HG03159 (cell line): ENCODE results near the gene HECW1.

Experiments
- ATAC-seq: cut with Tn5 transposase; IDR thresholded peaks from one replicate; pipeline ENCODE4 v1.9.1; 2021; ENCODE audit warnings: mild to moderate bottlenecking, moderate library complexity; ENCODE audit not compliant: unreplicated experiment

HECW1 gene

DNA sequence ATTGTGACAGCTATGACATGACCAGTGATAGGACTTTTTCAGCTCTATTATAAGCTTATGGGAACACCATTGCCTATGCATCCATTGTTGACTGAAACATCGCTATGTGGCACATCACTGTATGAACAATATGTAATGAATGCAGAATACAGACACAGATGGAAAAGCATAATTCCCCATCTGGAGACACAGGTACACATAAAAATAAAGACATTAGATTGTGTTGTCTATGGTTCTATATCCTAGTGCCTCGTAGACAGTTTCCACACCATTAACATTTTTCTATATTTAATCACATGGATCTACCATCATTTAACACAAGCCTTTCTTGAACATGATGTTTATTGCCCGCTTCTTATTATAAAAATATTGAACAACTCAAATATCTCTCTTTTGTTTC is 374.2 kb downstream of the HECW1 start:
- no peak for ATAC-seq

GRCh38 chr7:43487731-43488073 is 375.3 kb downstream of the HECW1 start:
- no peak for ATAC-seq

GRCh38 chr7:43489257-43489656 is 376.8 kb downstream of the HECW1 start:
- ATAC-seq, result no peak

- ATAC-seq, result no peak
These were observed 377.6 kb downstream of the HECW1 start for GRCh38 chr7:43490016-43490415.

DNA sequence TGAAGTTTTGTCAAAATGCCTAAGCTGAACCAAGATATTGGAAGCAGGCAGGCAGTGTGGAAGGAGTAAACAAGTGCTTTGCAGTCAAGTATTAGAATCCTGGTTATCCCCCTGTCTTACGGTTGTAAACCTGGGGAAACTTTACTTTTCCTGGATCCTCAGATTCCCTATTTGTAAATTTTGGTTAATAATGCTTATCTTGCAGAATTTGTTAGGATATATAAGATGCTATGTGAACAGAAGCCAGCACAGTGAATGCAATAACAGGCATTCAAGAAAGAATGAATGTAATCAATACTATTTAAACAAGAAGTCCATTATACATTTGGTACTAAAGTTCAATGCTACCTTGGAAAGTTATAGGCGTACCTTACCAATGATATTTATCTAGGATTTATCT is 378.7 kb downstream of the HECW1 start:
- ATAC-seq, result no peak

DNA sequence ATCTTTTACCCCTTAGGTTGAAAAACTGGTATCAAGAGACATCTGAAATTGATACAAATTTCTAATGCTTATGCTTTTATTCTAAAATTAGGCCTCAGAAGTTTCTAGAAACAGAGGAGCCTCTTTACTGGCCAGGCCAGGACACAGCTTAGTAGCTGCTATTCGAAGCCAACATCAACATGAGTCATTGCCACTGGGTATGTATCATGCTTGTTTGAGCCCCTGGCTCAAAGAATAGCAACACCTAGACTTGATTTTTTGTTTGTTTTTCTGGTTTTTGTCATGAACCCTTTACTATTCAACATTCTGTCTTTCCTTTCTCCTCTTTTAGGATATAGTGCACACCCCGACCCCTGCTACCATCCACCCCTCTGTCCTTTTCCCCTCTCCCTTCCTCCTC is 379.5 kb downstream of the HECW1 start:
- ATAC-seq, result no peak

DNA sequence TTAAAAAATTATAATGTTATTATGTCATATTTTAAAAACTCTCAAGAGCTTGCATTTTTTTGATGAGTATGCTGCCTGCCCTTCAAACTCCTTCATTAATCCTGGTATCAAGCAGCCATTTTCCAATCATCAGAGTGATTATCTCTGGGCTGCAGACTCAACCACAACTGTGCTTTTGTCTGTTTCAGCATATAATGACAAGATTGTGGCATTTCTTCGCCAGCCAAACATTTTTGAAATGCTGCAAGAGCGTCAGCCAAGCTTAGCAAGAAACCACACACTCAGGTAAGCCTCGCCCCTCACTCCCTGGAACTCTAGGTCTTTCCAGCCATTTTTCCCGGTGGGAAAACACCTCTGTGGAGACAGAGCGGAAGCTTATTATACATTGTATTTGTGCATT is 380.4 kb downstream of the HECW1 start:
- no peak for ATAC-seq

DNA sequence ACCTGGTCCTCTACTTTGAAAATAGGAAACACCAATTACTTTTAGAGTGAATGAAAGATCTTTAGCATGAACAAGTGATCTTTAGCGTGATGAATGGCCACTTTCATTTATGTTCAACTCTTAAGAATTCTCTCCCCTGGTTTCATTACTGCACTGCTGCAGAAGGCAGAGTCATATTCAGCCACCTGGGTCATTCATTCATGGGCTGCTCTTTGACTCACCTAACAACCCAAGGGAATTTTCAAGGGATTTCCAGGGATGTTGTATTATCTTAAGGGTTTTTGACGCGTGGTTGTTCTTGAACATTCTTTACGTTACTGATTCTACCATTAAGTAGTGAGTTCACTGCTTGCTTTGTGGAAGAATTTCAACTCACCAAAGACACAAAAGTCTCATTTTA is 383.1 kb downstream of the HECW1 start:
- no peak for ATAC-seq

DNA sequence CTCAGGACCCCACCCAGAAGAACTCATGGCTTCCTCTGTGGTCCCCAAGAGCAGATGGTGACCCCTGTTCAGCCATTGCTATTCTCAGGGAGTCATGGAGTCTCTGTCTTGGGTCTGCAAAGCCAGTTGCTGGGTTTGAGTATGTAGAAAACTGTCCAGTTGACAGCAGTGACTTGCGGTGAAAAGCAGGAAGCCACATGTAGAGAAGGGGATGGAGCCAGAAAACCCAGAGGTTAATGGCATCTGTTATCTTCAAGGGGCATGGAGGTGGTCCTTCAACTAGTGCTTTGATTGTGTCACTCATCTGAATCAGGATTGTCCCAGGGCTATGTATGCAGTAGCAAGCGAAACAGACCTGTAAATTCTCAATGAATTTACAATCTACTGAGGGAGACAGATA is 384.1 kb downstream of the HECW1 start:
- ATAC-seq, result no peak

- no peak for ATAC-seq
These were observed 389.4 kb downstream of the HECW1 start for GRCh38 chr7:43501870-43502269.

DNA sequence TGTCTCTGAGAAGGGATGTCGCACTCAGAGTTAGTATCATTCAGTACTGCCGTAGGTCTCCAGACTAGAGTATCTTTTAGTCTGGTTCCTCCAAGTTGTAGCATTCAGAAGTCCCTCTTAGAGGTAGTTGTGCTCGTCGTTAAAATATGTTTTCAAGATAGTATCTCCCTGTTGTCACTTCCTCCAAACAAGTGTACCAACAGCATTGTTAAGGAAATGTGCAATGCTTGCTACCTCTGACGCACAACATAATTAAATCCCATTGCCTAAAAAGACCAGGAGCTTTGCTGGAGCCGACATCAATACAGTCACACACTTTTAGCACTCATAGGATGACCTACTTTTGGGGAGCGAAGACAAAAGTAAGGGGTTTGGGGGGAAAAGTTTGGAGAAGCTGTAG is 390.5 kb downstream of the HECW1 start:
- ATAC-seq, result no peak

GRCh38 chr7:43505412-43505811 is 393.0 kb downstream of the HECW1 start:
- ATAC-seq, result no peak

- ATAC-seq, result no peak
These were observed 394.0 kb downstream of the HECW1 start for GRCh38 chr7:43506460-43506859.

DNA sequence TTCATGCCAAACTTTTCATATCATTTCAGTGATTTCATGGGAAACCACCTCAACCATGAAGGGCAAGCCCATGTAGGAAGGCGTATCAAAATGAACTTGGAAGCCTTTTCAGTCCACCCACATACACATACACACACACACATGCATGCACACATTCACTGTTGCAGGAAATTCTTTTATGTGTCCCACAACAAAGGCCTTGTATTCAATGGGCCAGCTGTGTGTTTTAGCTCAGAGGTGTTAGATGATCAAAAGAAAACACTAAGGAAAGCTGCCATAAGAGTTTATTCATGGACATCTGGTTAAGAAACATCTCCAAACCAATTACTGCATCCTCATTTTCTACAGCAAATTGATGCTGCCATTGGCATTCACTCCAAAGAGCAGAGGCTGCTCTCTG is 396.0 kb downstream of the HECW1 start:
- ATAC-seq, result no peak

DNA sequence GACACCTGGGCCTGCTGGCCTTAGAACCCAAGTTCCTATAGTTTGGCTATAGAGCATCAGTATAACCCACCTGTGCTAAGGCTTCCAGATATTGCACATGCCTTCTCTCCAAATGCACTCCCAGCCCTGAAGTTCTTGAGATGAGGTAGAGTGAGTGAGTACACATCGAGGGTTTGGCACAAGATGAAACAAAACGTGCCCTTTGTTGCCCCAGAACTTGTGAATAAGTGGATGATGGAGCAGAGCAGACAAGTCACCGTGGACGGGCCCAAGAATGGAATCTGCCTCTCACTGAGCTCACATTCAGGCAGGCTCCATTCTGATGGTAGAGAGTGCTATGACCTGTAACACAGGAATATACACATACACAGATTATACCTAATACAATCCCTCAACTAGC is 397.5 kb downstream of the HECW1 start:
- no peak for ATAC-seq

- no peak for ATAC-seq
These were observed 398.6 kb downstream of the HECW1 start for GRCh38 chr7:43511029-43511428.

DNA sequence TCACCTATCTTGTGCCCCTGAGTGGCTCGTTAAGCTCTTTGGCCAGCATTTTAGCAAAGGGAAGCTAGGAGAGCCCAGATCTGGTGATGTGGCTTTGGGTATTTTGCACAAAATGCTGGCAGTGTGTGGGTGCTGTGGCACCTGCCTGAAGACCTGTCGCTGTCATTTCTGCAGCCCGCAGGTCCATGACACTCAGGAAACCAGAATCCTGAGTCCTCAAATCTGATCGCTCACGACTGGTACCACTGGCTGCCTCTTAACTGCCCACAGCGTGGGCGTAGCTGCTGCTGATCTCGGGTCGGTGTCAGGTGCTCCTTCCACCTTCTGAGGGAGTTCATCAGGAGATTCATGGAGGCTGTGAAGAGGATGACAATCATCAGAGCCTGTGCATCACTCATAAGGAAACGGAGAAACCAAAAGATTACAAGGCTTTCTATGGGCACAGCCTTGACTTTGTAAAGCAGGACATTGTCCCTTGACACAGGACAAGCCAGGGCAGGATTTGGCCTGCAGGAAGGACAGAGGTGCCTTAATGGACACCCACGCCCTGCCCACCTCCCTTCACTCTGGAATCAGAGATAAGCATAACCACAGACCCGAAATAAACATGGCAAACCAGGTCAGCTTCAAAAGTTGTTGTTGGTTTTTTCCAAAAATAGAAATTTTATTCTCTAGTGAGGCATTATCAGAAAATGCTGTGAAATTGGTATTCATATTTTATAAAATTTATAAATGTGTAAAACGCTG is 399.5 kb downstream of the HECW1 start:
- no peak for ATAC-seq

GRCh38 chr7:43513251-43513650 is 400.8 kb downstream of the HECW1 start:
- ATAC-seq, result no peak

- ATAC-seq, result no peak
These were observed 404.3 kb downstream of the HECW1 start for GRCh38 chr7:43516581-43517342.

DNA sequence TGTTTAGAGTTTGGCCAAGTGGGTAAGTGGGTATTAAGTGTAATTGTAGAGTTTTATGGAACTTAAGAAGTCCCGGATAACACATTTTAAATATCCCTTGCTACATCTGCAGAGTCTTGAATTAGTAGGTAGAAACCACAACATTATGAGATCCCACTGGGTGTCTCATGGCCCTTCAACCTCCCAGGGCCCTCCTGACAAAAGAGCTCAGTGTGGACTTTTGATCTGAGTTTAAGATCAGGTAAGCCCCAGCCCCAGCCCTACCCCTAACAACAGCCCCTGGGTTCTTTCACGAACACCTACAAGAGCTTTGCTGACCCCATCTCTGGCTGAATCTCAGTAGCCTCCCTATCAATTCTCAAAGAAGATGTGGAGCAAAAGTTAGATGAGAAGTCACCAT is 405.0 kb downstream of the HECW1 start:
- ATAC-seq, result no peak

- no peak for ATAC-seq
These were observed 407.8 kb downstream of the HECW1 start for GRCh38 chr7:43520201-43520600.

DNA sequence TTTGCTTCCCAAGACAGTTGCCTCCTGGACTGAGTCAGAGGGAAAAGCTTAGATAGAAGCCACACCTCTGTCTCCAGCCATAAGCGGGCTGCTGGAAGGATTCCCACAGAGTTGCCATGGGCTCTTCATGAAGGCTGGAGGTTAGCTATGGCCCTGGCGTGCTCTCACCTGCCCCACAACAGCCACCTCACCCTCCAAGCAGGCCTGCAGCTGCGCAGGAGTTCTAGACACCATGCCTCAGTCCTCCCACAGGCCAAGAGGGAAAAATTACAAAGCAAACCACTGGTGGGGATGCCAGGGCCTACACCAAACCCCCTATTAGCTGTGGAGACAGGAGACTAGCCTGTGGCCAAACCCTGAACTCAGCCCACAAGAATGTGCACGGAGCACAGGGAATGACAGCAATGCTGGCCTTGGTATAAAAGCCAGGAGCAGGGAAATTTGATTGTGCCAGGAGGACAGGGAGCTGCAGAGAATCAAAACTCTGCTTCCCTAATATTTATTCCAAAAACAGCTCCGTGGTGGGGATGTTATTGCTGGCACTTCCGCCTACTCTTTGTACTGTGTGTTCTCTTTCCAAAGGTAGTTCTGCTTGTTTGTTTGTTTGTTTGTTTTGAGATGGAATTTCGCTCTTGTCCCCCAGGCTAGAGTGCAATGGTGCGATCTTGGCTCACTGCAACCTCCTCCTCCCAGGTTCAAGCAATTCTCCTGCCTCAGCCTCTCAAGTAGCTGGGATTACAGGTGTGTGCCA is 410.1 kb downstream of the HECW1 start:
- no peak for ATAC-seq
